Mesothelial cell of epicardium (in vitro differentiated cells): Measurements from ENCODE around the gene GRIP2. TPM values are rescaled to one million over a fixed set of nuclear protein-coding genes. Genes with fewer than 3 reads are reported as not detected.

Experiments used
- DNase-seq, 2 experiments: peaks; one replicate each; pipeline ENCODE4 v3.0.0; 2021; ENCODE audit warnings: low spot score in 2 of 2; ENCODE audit not compliant: unreplicated experiment in 2 of 2
- H3K27ac Mint-ChIP-seq: 2 replicates; pipeline ENCODE4 v1.8.0; 2021; ENCODE audit warnings: mixed read lengths
- H3K27me3 Mint-ChIP-seq: 2 replicates; pipeline ENCODE4 v1.8.0; 2021; ENCODE audit warnings: low read depth, mixed read lengths
- H3K36me3 Mint-ChIP-seq: 2 replicates; pipeline ENCODE4 v1.8.0; 2021; ENCODE audit warnings: mixed read lengths
- H3K4me1 Mint-ChIP-seq: 2 replicates; pipeline ENCODE4 v1.8.0; 2021; ENCODE audit warnings: mixed read lengths
- H3K4me3 Mint-ChIP-seq: 2 replicates; pipeline ENCODE4 v1.8.0; 2021; ENCODE audit warnings: mild to moderate bottlenecking, moderate library complexity, mixed read lengths
- H3K9me3 Mint-ChIP-seq: 2 replicates; pipeline ENCODE4 v1.8.0; 2021; ENCODE audit warnings: mixed read lengths
- CTCF ChIP-seq: fragments of 200-600 bp; sonication (generic); IDR thresholded peaks from one replicate; pipeline ENCODE4 v1.5.0; 2021; ENCODE audit warnings: antibody characterized with exemption; ENCODE audit not compliant: unreplicated experiment
- total RNA-seq: library from RNA; stranded (reverse); gene quantifications from 3 replicates; pipeline ENCODE4 v1.2.1, GENCODE V29; 2021

The GRIP2 gene
- total RNA-seq, 1 donor from 2014 or later, result 1.1 TPM

DNA sequence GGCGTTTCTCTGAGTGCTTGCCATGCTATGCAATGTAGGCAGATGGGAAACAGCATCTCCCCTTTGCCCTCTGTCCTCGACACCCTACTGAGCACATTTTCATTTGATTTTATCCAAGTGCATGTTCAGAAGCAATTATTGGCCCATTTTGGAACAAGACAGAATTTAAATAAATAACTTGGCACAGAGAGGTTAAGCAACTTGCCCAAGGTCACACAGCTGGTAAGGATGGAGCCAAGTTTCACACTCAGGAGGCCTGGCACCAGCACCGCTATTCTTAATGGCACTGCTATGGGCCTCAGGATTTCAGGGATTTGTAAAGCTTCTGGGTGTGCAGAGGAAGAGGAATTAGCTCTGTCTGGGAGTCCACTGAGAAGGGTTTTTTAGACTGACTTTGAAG is 2.5 kb upstream of the GRIP2 start:
- DNase-seq, result no peak
- peaks cover 35% of the 10 kb centered on the region for H3K27me3 Mint-ChIP-seq
- H3K9me3 Mint-ChIP-seq, result no peaks in the 10 kb centered on the region
- no peaks in the 10 kb centered on the region for H3K4me1 Mint-ChIP-seq
- no peak for TF ChIP-seq CTCF
- H3K36me3 Mint-ChIP-seq, result no peaks in the 10 kb centered on the region
- no peak overlapping the region for H3K4me3 Mint-ChIP-seq
- H3K27ac Mint-ChIP-seq, result no peak overlapping the region

- Mint-ChIP-seq H3K9me3 (no peaks in the 10 kb centered on the region), H3K4me3 (no peak overlapping the region), H3K4me1 (no peaks in the 10 kb centered on the region), H3K27me3 (peaks cover 33% of the 10 kb centered on the region), H3K36me3 (no peaks in the 10 kb centered on the region), H3K27ac (no peak overlapping the region)
- no peak for TF ChIP-seq CTCF
- no peak for DNase-seq
Observed at GRCh38 chr3:14541646-14542045, 1.5 kb upstream of the GRIP2 start.

- DNase-seq, result no peak
- Mint-ChIP-seq H3K4me3 (no peak overlapping the region), H3K36me3 (no peaks in the 10 kb centered on the region), H3K27me3 (peaks cover 26% of the 10 kb centered on the region), H3K27ac (no peak overlapping the region), H3K9me3 (no peaks in the 10 kb centered on the region), H3K4me1 (peaks cover under 1% of the 10 kb centered on the region)
- no peak for TF ChIP-seq CTCF
Observed at GRCh38 chr3:14540821-14541385, 761 bp upstream of the GRIP2 start.

- H3K4me3 Mint-ChIP-seq, result no peak overlapping the region
- H3K27ac Mint-ChIP-seq, result no peak overlapping the region
- TF ChIP-seq CTCF, result no peak
- H3K4me1 Mint-ChIP-seq, result peaks cover 8% of the 10 kb centered on the region
- H3K9me3 Mint-ChIP-seq, result no peaks in the 10 kb centered on the region
- no peak for DNase-seq
- H3K27me3 Mint-ChIP-seq, result peaks cover 26% of the 10 kb centered on the region
- no peaks in the 10 kb centered on the region for H3K36me3 Mint-ChIP-seq
Observed at GRCh38 chr3:14539384-14539741, 779 bp downstream of the GRIP2 start.

DNA sequence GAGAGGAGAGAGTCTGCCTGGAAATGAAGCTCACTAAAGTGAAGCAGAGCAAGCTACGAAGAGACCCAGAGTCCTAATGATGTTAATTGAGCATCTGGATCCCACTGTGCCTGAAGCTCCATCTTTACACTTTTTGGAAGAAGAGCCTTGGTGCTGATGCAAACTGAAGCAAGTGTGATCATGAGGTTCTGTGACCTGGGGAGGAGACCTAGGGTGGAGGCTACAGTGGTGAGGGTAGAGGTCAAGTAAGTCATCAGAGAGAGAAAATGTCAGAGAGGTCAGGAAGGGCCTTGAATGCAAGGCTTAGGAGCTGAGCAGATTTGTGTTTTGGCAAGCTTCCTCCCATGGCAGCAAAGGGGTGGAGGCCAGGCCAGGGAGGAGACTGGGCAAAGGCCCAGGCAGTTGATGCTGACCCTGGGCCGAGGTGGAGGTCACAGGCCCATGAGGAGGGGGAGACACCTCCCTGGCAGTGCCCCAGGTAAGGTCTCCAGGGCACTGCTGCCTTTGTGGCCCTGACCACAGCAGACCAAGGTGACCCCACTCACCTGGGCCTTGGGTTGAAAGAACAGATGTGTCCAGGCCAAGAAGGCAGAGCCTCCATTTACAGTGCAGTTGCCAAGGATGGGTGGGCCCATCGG is 1.6 kb downstream of the GRIP2 start:
- H3K36me3 Mint-ChIP-seq, result no peaks in the 10 kb centered on the region
- peaks cover 11% of the 10 kb centered on the region for H3K4me1 Mint-ChIP-seq
- no peaks in the 10 kb centered on the region for H3K9me3 Mint-ChIP-seq
- no peak for TF ChIP-seq CTCF
- H3K27ac Mint-ChIP-seq, result no peak overlapping the region
- peaks cover 27% of the 10 kb centered on the region for H3K27me3 Mint-ChIP-seq
- no peak overlapping the region for H3K4me3 Mint-ChIP-seq
- no peak for DNase-seq
